Parathyroid adenoma (tissue), 2 donors: ENCODE results near the gene GALNT15.

Experiments
- H2AFZ ChIP-seq: fragments of 300-600 bp; sonication (generic); one replicate; pipeline ENCODE4 v1.7.0; 2017; ENCODE audit warnings: antibody characterized with exemption, mild to moderate bottlenecking
- H3K27ac ChIP-seq: fragments of 300-600 bp; sonication (generic); one replicate; pipeline ENCODE4 v1.7.0; 2017
- H3K27me3 ChIP-seq: fragments of 300-600 bp; sonication (generic); one replicate; pipeline ENCODE4 v1.7.0; 2017; ENCODE audit warnings: low read length; ENCODE audit not compliant: control insufficient read depth, insufficient read depth
- H3K36me3 ChIP-seq: fragments of 300-600 bp; sonication (generic); one replicate; pipeline ENCODE4 v1.7.0; 2017; ENCODE audit warnings: low read length; ENCODE audit not compliant: control insufficient read depth, insufficient read depth
- H3K4me1 ChIP-seq: fragments of 300-600 bp; sonication (generic); one replicate; pipeline ENCODE4 v1.7.0; 2017; ENCODE audit warnings: control low read depth
- H3K4me2 ChIP-seq: fragments of 300-600 bp; sonication (generic); one replicate; pipeline ENCODE4 v1.7.0; 2017; ENCODE audit warnings: low read length
- H3K4me3 ChIP-seq: fragments of 300-600 bp; sonication (generic); one replicate; pipeline ENCODE4 v1.7.0; 2017; ENCODE audit warnings: low read depth, low read length
- H3K79me2 ChIP-seq: fragments of 300-600 bp; sonication (generic); one replicate; pipeline ENCODE4 v1.7.0; 2017; ENCODE audit warnings: control low read depth
- H3K9ac ChIP-seq: fragments of 300-600 bp; sonication (generic); one replicate; pipeline ENCODE4 v1.7.0; 2017; ENCODE audit warnings: mild to moderate bottlenecking
- H3K9me3 ChIP-seq: fragments of 300-600 bp; sonication (generic); one replicate; pipeline ENCODE4 v1.7.0; 2017; ENCODE audit warnings: low read length; ENCODE audit not compliant: control insufficient read depth
- CTCF ChIP-seq: fragments of 300-600 bp; sonication (generic); IDR thresholded peaks from one replicate; pipeline ENCODE4 v1.7.0; 2017; ENCODE audit warnings: antibody characterized with exemption, mild to moderate bottlenecking
- donor health status: primary hyperparathyroidism.

The GALNT15 gene

GRCh38 chr3:16203671-16204629, 29.5 kb downstream of the GALNT15 start:
- Histone ChIP-seq H3K27me3 (no peaks in the 10 kb centered on the region), H3K4me2 (no peak overlapping the region), H3K27ac (no peak overlapping the region), H3K36me3 (no peaks in the 10 kb centered on the region), H3K4me1 (no peaks in the 10 kb centered on the region), H3K9me3 (no peaks in the 10 kb centered on the region), H3K79me2 (no peaks in the 10 kb centered on the region), H3K9ac (no peak overlapping the region), H2AFZ (no peak overlapping the region), H3K4me3 (no peak overlapping the region)
- TF ChIP-seq CTCF = no peak

GRCh38 chr3:16204751-16205150, 30.3 kb downstream of the GALNT15 start:
- Histone ChIP-seq H3K4me1 (no peaks in the 10 kb centered on the region), H3K9me3 (no peaks in the 10 kb centered on the region), H3K27me3 (no peaks in the 10 kb centered on the region), H2AFZ (no peak overlapping the region), H3K27ac (no peak overlapping the region), H3K79me2 (no peaks in the 10 kb centered on the region), H3K9ac (no peak overlapping the region), H3K4me2 (no peak overlapping the region), H3K36me3 (no peaks in the 10 kb centered on the region), H3K4me3 (no peak overlapping the region)
- no peak for TF ChIP-seq CTCF

GRCh38 chr3:16205156-16205870, 30.8 kb downstream of the GALNT15 start:
- no peak overlapping the region for H3K27ac ChIP-seq

GRCh38 chr3:16207031-16207430, 32.6 kb downstream of the GALNT15 start:
- H3K27me3 ChIP-seq = no peaks in the 10 kb centered on the region
- no peaks in the 10 kb centered on the region for H3K4me1 ChIP-seq
- no peaks in the 10 kb centered on the region for H3K9me3 ChIP-seq
- H3K79me2 ChIP-seq = no peaks in the 10 kb centered on the region
- H3K27ac ChIP-seq = no peak overlapping the region
- no peaks in the 10 kb centered on the region for H3K36me3 ChIP-seq
- H3K9ac ChIP-seq = no peak overlapping the region
- H3K4me3 ChIP-seq = no peak overlapping the region
- no peak for TF ChIP-seq CTCF
- no peak overlapping the region for H2AFZ ChIP-seq
- no peak overlapping the region for H3K4me2 ChIP-seq

More at GRCh38 chr3:16205156-16205870, 30.8 kb downstream of the GALNT15 start:
- no peak overlapping the region for H3K4me2 ChIP-seq
- H3K27me3 ChIP-seq = no peaks in the 10 kb centered on the region
- H3K79me2 ChIP-seq = no peaks in the 10 kb centered on the region
- H3K4me3 ChIP-seq = no peak overlapping the region
- H3K9ac ChIP-seq = no peak overlapping the region
- no peaks in the 10 kb centered on the region for H3K4me1 ChIP-seq
- no peak overlapping the region for H2AFZ ChIP-seq
- no peaks in the 10 kb centered on the region for H3K36me3 ChIP-seq
- TF ChIP-seq CTCF = no peak
- H3K9me3 ChIP-seq = no peaks in the 10 kb centered on the region
